ENCODE results near the gene TMEM154. TPM values are rescaled to one million over a fixed set of nuclear protein-coding genes. Genes with fewer than 3 reads are reported as not detected.

Gene TMEM154
- total RNA-seq, 1 donor from 2014 or later = 0.46 TPM

GRCh38 chr4:152723236-152723635 is 43.4 kb upstream of the TMEM154 start:
- no peak overlapping the region for H3K4me3 Mint-ChIP-seq (ENCODE audit: low read depth)
- no peak overlapping the region for H3K27ac Mint-ChIP-seq
- H3K4me1 Mint-ChIP-seq (ENCODE audit: low read depth) = peaks cover 16% of the 10 kb centered on the region
- TF ChIP-seq CTCF (IDR thresholded peaks at IDR 0.05; ENCODE audit: unreplicated experiment) = no peak
- no peaks in the 10 kb centered on the region for H3K36me3 Mint-ChIP-seq (ENCODE audit: insufficient read depth)
- no peaks in the 10 kb centered on the region for H3K9me3 Mint-ChIP-seq (ENCODE audit: low read depth)
- no peak for DNase-seq (ENCODE audit: low spot score, unreplicated experiment)
- H3K27me3 Mint-ChIP-seq = peaks cover 3% of the 10 kb centered on the region

DNA sequence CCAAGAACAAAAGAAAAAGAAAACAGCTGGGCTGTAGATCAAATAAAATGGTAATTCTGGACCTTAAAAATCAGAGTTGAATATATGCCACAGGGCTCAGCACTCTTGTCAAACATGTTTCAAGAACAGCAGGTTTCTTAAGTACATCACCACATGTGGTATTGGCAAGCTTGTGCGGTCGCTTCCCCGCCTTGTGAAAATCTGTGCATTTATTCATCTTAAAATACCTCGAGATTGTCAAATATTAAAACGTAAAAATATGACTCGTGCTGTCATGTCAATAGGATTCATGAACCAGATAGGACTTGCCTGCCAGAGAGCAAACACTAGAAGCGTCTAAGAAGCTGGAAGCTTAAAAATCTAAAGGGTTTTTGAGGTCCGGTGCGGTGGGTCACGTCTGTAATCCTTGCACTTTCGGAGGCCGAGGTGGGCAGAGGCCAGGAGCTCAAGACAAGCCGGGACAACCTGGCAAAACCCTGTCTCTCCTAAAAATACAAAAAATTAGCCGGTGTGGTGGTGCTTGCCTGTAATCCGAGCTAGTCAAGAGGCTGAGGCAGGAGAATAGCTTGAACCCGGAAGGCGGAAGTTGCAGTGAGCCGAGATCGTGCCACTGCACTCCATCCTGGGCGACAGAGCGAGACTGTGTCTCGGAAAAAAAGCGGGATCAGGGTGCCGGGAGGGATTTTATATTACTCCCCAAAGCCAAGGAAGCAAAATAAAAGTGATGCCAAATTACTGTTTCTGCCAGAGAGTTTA is 40.2 kb upstream of the TMEM154 start:
- no peak for DNase-seq (ENCODE audit: low spot score, unreplicated experiment)
- peaks cover 16% of the 10 kb centered on the region for H3K4me1 Mint-ChIP-seq (ENCODE audit: low read depth)
- H3K27ac Mint-ChIP-seq = no peak overlapping the region
- H3K36me3 Mint-ChIP-seq (ENCODE audit: insufficient read depth) = no peaks in the 10 kb centered on the region
- no peak for TF ChIP-seq CTCF (IDR thresholded peaks at IDR 0.05; ENCODE audit: unreplicated experiment)
- H3K9me3 Mint-ChIP-seq (ENCODE audit: low read depth) = peaks cover 7% of the 10 kb centered on the region
- no peak overlapping the region for H3K4me3 Mint-ChIP-seq (ENCODE audit: low read depth)
- H3K27me3 Mint-ChIP-seq = no peaks in the 10 kb centered on the region

- no peaks in the 10 kb centered on the region for H3K36me3 Mint-ChIP-seq (ENCODE audit: insufficient read depth)
- peaks cover 9% of the 10 kb centered on the region for H3K9me3 Mint-ChIP-seq (ENCODE audit: low read depth)
- TF ChIP-seq CTCF (IDR thresholded peaks at IDR 0.05; ENCODE audit: unreplicated experiment) = no peak
- no peak for DNase-seq (ENCODE audit: low spot score, unreplicated experiment)
- H3K27ac Mint-ChIP-seq = no peak overlapping the region
- no peaks in the 10 kb centered on the region for H3K27me3 Mint-ChIP-seq
- H3K4me1 Mint-ChIP-seq (ENCODE audit: low read depth) = peaks cover 16% of the 10 kb centered on the region
- no peak overlapping the region for H3K4me3 Mint-ChIP-seq (ENCODE audit: low read depth)
These were observed 39.5 kb upstream of the TMEM154 start for GRCh38 chr4:152719291-152719690.

GRCh38 chr4:152715076-152715475 is 35.3 kb upstream of the TMEM154 start:
- no peak overlapping the region for H3K27ac Mint-ChIP-seq
- no peak for TF ChIP-seq CTCF (IDR thresholded peaks at IDR 0.05; ENCODE audit: unreplicated experiment)
- H3K27me3 Mint-ChIP-seq = no peaks in the 10 kb centered on the region
- no peak overlapping the region for H3K4me3 Mint-ChIP-seq (ENCODE audit: low read depth)
- peaks cover 13% of the 10 kb centered on the region for H3K4me1 Mint-ChIP-seq (ENCODE audit: low read depth)
- DNase-seq (ENCODE audit: low spot score, unreplicated experiment) = no peak
- H3K36me3 Mint-ChIP-seq (ENCODE audit: insufficient read depth) = no peaks in the 10 kb centered on the region
- H3K9me3 Mint-ChIP-seq (ENCODE audit: low read depth) = peaks cover 9% of the 10 kb centered on the region

DNA sequence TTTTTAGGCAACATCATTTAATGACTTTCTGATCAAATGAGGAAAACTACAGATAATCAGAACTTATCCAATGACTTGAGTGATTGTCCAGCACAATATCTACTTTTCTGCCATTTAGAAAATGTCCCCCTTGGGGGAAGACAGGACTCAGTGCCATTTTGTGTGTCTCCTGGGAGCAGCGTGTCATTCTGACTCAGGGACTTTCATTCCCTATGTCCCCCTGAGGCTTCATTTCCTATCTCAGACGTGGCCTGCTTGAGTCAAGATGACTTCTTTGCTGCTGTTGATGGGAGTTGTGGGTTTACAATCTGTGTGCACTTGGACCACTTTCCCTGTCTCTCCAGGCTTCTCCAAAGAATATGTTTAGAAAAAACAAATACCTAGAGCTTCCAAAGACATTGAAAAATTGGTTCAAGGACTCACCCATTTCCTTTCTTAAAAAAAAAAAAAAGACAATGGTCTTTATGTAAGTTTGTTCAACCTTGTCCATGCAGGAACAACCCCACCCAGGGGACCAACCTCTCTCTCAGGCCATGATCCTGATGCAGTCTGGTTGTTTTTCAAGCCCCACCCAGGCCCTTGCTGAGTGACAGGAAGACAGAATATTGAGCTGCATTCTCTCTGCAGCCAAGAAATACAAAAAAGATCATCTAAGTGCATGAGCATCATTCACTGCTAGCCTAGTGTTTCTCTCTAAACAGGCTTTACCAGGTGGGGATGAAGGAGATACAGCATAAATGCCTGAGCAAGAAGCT is 34.3 kb upstream of the TMEM154 start:
- H3K4me3 Mint-ChIP-seq (ENCODE audit: low read depth) = no peak overlapping the region
- DNase-seq (ENCODE audit: low spot score, unreplicated experiment) = no peak
- H3K9me3 Mint-ChIP-seq (ENCODE audit: low read depth) = peaks cover 9% of the 10 kb centered on the region
- TF ChIP-seq CTCF (IDR thresholded peaks at IDR 0.05; ENCODE audit: unreplicated experiment) = no peak
- no peaks in the 10 kb centered on the region for H3K27me3 Mint-ChIP-seq
- no peak overlapping the region for H3K27ac Mint-ChIP-seq
- no peaks in the 10 kb centered on the region for H3K36me3 Mint-ChIP-seq (ENCODE audit: insufficient read depth)
- peaks cover 4% of the 10 kb centered on the region for H3K4me1 Mint-ChIP-seq (ENCODE audit: low read depth)
